ENCODE data around the gene TBATA. TPM values are rescaled to one million over a fixed set of nuclear protein-coding genes. Genes with fewer than 3 reads are reported as not detected.

TBATA gene
- total RNA-seq, 1 experiment from 2014 or later, result not detected

DNA sequence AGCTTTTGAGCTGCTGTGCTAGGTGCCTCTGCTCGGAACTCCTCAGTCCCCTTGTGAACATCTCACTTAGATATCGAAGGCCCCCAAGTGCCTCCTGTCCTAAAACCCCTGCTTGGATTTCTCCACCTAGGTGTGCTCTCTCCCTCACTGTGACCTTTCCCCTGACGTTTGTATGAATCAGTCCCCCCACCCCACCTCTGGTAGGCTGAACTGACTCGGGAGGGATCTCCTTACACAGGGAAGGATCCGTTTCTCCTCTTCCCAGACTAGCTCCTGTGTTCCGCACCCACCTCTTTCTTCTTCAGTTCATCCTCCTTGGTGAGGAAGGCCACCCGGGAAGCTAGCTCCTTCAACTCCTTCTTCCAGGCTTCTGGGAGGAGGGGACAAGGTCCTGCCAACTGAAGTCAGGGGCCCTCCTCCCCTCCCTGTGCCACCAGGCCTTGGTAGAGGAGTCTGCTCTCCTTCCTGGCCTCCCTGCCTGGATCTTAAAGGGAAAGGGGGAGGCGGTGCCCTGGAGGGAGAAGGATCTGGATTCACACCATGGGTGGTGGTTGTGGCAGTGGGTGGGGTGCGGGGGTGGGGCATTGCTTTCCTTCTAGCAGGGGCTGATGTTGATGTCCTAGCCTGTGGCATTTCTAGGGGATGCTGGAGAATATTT lies 6.8 kb downstream of the TBATA start:
- no peak for DNase-seq
- Mint-ChIP-seq H3K4me1 (ENCODE audit: low read depth, unreplicated experiment) (no peaks in the 10 kb centered on the region), H3K4me3 (ENCODE audit: low read depth, unreplicated experiment) (no peak overlapping the region), H3K27me3 (ENCODE audit: unreplicated experiment) (peaks cover 79% of the 10 kb centered on the region), H3K27ac (ENCODE audit: unreplicated experiment) (no peak overlapping the region), H3K9me3 (ENCODE audit: low read depth, unreplicated experiment) (no peaks in the 10 kb centered on the region), H3K36me3 (ENCODE audit: insufficient read depth, unreplicated experiment) (peaks cover 6% of the 10 kb centered on the region)
- CTCF ChIA-PET, result no interaction called here
- TF ChIP-seq CTCF (IDR thresholded peaks at IDR 0.05; ENCODE audit: unreplicated experiment), result no peak
- BruUV-seq (replicated peaks), result no TSS peak
- intact Hi-C loops (cut with micrococcal nuclease; ENCODE audit: unreplicated experiment), result no loop called here

GRCh38 chr10:70777063-70777875 lies 7.9 kb downstream of the TBATA start:
- Mint-ChIP-seq H3K27me3 (ENCODE audit: unreplicated experiment) (peaks cover 79% of the 10 kb centered on the region), H3K27ac (ENCODE audit: unreplicated experiment) (no peak overlapping the region), H3K4me3 (ENCODE audit: low read depth, unreplicated experiment) (no peak overlapping the region), H3K36me3 (ENCODE audit: insufficient read depth, unreplicated experiment) (peaks cover 8% of the 10 kb centered on the region), H3K4me1 (ENCODE audit: low read depth, unreplicated experiment) (no peaks in the 10 kb centered on the region), H3K9me3 (ENCODE audit: low read depth, unreplicated experiment) (no peaks in the 10 kb centered on the region)
- TF ChIP-seq CTCF (IDR thresholded peaks at IDR 0.05; ENCODE audit: unreplicated experiment), result no peak
- no TSS peak for BruUV-seq (replicated peaks)
- intact Hi-C loops (cut with micrococcal nuclease; ENCODE audit: unreplicated experiment), result no loop called here
- CTCF ChIA-PET, result interaction anchor here (0.5 kb wide), 1 partner anchor 1900 kb away, joined by 3 read pairs; no protein-coding TSS in a partner anchor
- no peak for DNase-seq

GRCh38 chr10:70776455-70777005 lies 8.6 kb downstream of the TBATA start:
- Mint-ChIP-seq H3K27ac (ENCODE audit: unreplicated experiment) (no peak overlapping the region), H3K4me1 (ENCODE audit: low read depth, unreplicated experiment) (no peaks in the 10 kb centered on the region), H3K9me3 (ENCODE audit: low read depth, unreplicated experiment) (no peaks in the 10 kb centered on the region), H3K36me3 (ENCODE audit: insufficient read depth, unreplicated experiment) (peaks cover 8% of the 10 kb centered on the region), H3K27me3 (ENCODE audit: unreplicated experiment) (peaks cover 81% of the 10 kb centered on the region), H3K4me3 (ENCODE audit: low read depth, unreplicated experiment) (no peak overlapping the region)
- no TSS peak for BruUV-seq (replicated peaks)
- TF ChIP-seq CTCF (IDR thresholded peaks at IDR 0.05; ENCODE audit: unreplicated experiment), result no peak
- DNase-seq, result no peak
- CTCF ChIA-PET, result interaction anchor here (0.5 kb wide), 1 partner anchor 1900 kb away, joined by 3 read pairs; no protein-coding TSS in a partner anchor
- intact Hi-C loops (cut with micrococcal nuclease; ENCODE audit: unreplicated experiment), result no loop called here

GRCh38 chr10:70775679-70776454 lies 9.3 kb downstream of the TBATA start:
- peaks cover 8% of the 10 kb centered on the region for H3K36me3 Mint-ChIP-seq (ENCODE audit: insufficient read depth, unreplicated experiment)
- no peak for TF ChIP-seq CTCF (IDR thresholded peaks at IDR 0.05; ENCODE audit: unreplicated experiment)
- intact Hi-C loops (cut with micrococcal nuclease; ENCODE audit: unreplicated experiment), result no loop called here
- peaks cover 79% of the 10 kb centered on the region for H3K27me3 Mint-ChIP-seq (ENCODE audit: unreplicated experiment)
- no TSS peak for BruUV-seq (replicated peaks)
- no peaks in the 10 kb centered on the region for H3K4me1 Mint-ChIP-seq (ENCODE audit: low read depth, unreplicated experiment)
- H3K4me3 Mint-ChIP-seq (ENCODE audit: low read depth, unreplicated experiment), result no peak overlapping the region
- no peak overlapping the region for H3K27ac Mint-ChIP-seq (ENCODE audit: unreplicated experiment)
- H3K9me3 Mint-ChIP-seq (ENCODE audit: low read depth, unreplicated experiment), result no peaks in the 10 kb centered on the region
- CTCF ChIA-PET, result no interaction called here
- DNase-seq, result no peak

Measured in Calu3 (cell line).